Placental epithelial cell (primary cell): ENCODE data around the gene C11orf21. TPM values are rescaled to one million over a fixed set of nuclear protein-coding genes. Genes with fewer than 3 reads are reported as not detected.

Source experiments
- small RNA-seq: library from RNA; depleted of rRNA; stranded (forward); fragments of <200 nt; gene quantifications from one replicate; pipeline ENCODE3, GENCODE V24; 2012
- total RNA-seq: library from RNA; depleted of rRNA; stranded (reverse); fragments of >200 nt; gene quantifications from 2 replicates; pipeline ENCODE4 v1.2.3, GENCODE V29; 2012

Gene C11orf21
- under 0.01 TPM in 1 of 2 replicates, not detected in the other for total RNA-seq

GRCh38 chr11:2301631-2302305 is at the start of gene C11orf21, which contains the start of gene TSPAN32:
Gene C11orf21 (minus strand): TSS chr11:2301918. CDS start chr11:2301808, 110 bp downstream.
Gene TSPAN32 (plus strand): TSS chr11:2302013. CDS start chr11:2302150, 137 bp downstream.

GRCh38 chr11:2270322-2271076 is 31.2 kb downstream of the C11orf21 start, which contains the start of gene ASCL2:
Gene ASCL2 (minus strand): TSS chr11:2270588. CDS start chr11:2270332, 256 bp downstream.

Small RNA genes lying within 50 kb of the gene (small RNA-seq; reads per million reads assigned to genes)
- gene RNU6-878P, result not detected

Other genes starting within 250 kb of the C11orf21 start
- gene IGF2, start 162.5 kb downstream of the C11orf21 start, total RNA-seq, result 2,734 and 9,662 TPM in 2 replicates
- gene INS, start 140.7 kb downstream of the C11orf21 start, total RNA-seq, result 1.6 TPM in 1 of 2 replicates, not detected in the other
- gene TH, start 130.1 kb downstream of the C11orf21 start, total RNA-seq, result 41.6 and 341 TPM in 2 replicates
- gene ASCL2, start 31.3 kb downstream of the C11orf21 start, total RNA-seq, result 0.87 and 6.7 TPM in 2 replicates
- not detected in 2 replicates for gene TSPAN32, start 95 bp upstream of the C11orf21 start, total RNA-seq
- 190 and 198 TPM in 2 replicates for gene CD81, start 75.4 kb upstream of the C11orf21 start, total RNA-seq
- 36.5 and 60.1 TPM in 2 replicates for gene TSSC4, start 98.8 kb upstream of the C11orf21 start, total RNA-seq
- gene TRPM5, start 142.6 kb upstream of the C11orf21 start, total RNA-seq, result under 0.01 TPM in 1 of 2 replicates, not detected in the other
- gene KCNQ1, start 143.1 kb upstream of the C11orf21 start, total RNA-seq, result 0.39 TPM in 1 of 2 replicates, not detected in the other